DMS153 treated with DMSO at 0.1 percent for 48 hours (cell line): ENCODE data around the gene PNPT1.
"Not testable (repeated sequence)": the region's sequence is repeated elsewhere in the genome, so short reads cannot be mapped to it uniquely, and the experiment has no call there.

ENCODE experiments used
- DNase-seq: peaks from one replicate; lab custom pipeline; 2025; ENCODE audit not compliant: unreplicated experiment; lab: John Stamatoyannopoulos, UW

Gene PNPT1

GRCh38 chr2:55693181-55694125 lies at the start of gene PNPT1:
Gene PNPT1 (minus strand): TSS chr2:55693844. CDS start chr2:55693823, 21 bp downstream.
- peak; percentile 92 for DNase-seq

DNA sequence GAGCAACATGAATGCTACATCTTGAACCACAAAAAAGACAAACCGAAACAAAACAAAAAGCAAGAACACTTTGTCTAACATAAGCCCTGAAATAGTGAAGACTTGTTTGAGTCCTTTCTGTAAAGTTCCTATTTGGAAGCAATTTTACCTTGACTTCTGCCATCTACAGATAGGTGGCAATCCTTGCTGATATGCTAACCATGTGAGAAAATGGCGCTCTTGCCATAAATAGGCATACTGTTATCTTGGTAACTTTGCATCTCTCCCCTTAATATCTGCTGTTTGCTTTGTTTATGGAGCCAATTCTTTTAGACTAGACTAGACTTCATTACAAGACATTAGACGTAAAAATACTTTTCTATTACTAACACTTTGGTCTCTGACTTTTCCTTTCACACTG lies 49.4 kb upstream of the PNPT1 start:
- no peak for DNase-seq

DNA sequence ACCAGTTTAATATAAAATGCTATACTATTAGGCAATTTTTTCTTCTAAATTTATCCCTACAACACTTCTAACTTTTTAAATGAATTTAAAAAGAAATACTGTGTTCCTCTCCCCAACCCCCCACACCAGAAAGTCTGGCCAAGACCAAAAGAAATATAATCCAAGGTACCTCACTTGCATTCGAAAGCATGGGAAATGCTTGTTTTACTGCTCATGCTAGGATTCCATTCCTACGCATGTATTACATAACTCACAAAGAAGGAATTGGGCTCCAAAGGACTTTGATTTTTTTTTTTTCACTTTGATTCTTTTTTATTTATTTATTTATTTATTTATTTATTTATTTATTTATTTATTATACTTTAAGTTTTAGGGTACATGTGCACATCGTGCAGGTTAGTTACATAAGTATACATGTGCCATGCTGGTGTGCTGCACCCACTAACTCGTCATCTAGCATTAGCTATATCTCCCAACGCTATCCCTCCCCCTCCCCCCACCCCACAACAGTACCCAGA lies 42.4 kb upstream of the PNPT1 start:
- DNase-seq, result not testable (repeated sequence)

DNA sequence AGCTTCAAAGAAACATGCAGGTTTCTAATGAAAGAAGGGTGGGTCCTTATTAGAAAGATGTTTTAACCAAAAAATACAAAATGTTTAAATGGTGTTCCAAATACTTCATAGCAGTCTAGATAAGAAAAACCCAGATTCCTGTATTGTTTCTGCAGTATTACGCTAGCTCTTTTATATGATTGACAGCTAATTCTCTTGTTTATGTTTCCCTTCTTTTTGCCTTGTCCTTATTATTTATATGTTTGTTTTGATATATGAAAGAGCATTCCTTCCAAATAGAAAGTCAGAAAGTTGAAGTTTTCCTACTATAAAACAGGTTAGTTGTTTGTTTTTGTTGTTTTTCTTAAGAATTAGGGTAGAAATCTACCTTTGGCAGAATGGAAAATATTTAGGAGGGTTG lies 41.1 kb upstream of the PNPT1 start:
- no peak for DNase-seq

DNA sequence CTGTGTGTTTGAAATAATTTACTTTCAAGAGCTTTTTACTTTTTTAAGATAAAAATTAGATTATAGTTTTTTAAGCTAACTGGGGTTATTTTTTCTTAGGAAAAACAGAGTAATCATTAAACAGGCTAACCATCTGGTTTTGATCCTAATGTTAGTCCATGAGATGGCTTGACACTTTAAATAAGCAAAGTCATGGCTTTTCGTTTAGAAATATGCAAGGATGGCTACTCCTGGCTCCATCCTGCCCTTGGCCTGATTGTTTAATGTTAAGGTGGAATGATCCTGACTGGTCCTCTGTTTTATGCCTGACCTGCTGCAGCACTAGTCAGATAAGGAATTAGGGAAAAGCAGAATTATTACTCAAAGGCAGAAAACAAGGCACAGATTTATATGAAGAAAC lies 39.7 kb upstream of the PNPT1 start:
- no peak for DNase-seq

DNA sequence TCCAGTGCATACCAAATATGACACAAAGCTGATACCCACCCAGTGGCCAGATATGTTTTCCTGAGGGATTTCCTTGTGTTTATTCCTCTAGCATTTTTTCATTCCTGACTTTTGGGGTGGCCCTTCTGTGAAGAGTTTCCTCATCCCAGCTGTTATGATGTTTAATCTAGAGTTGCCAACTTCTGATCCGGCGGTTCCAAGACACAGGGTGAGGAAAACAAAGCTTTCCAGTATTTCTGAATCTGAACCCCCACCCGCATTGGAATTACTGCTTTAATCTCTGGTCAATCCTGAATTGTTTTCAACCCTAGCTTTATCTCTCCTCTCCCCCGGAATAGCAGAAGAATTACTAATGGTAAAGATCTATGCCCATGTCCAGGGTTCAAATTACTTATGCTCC lies 39.2 kb upstream of the PNPT1 start:
- no peak for DNase-seq

DNA sequence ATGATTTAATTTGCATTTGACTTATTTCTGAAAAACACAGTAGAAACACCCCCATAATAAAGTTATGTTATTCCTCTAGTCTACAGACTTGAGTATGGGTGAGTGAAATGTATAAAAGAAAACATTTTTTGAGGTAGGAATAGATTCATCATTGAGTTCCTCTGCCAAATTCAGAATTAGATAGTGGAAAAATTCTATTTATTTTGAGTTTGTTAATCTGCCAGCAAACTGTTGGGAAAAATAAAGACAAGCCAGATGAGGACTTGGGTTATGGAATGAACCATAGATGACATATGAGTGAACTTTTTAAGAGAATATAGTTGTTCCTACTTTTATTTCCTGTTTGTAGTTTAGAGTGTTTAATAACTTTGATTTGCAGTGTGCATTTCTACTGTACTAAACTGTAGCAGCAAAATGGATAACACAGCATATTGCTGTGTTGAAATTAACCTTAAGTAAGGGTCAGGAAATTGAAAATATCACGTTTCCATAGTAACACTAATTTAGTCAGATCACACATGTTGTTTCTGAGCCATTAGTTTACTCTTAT lies 35.6 kb upstream of the PNPT1 start:
- DNase-seq, result no peak

DNA sequence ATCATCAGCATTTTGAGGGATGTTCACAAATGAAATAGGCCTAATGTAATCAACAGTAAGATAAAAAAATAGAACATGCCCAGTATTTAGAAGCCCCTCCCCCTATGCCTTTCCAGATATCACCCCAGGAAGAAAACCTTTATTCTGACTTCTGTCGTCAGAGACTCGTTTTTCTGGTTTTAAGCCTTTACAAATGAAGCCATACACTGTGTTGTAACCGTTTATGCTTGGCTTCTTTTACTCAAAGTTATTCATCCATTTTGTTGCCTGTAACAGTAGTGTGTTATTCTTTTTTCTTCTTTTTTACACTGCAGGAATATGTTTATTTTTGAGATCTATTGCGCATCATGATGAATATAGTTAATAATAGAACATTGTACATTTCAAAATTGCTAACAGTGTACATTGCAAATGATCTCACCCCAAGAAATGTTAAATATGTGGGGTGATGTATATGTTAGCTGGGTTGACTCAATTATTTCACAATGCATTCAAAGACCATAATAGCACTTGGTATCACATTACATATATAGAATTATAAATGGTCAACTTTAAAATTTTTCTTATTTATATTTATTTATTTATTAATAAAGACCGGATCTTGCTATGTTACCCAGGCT lies 28.1 kb upstream of the PNPT1 start:
- DNase-seq, result no peak

DNA sequence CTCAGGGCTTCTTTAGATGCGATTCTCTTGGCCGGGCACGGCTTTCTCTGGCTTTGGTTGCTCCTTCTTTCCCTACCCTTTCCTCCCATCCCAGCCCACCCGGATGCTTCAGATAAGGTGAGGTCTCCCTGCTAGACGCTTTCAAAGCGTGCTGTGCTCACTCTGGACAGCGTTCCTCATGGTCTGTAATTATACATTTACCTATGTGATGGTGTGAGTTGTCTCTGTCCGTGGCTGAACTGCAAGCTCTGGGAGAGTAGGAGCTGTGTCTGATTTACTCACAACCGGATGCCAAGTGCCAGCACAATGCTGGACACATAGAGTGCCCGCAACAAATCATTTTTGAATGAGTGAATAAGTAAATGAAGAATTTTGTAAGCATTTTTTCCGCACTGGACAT lies 26.8 kb upstream of the PNPT1 start:
- DNase-seq, result no peak

DNA sequence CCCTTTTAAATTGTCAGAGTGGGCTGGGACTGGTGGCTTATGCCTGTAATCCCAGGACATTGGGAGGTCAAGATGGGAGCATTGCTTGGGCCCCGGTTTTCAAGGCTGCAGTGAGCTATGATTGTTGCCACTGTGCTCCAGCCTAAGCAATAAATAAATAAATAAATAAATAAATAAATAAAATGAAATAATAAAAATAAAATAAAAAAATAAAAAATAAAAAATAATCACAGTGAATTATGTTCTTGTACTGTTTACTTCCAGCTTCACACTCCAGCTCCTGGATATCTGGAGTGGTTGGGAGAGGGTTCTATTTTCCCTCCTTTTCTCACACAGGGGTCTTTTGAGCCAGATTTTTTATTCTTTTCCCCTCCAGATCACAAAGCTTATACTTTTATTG lies 26.2 kb upstream of the PNPT1 start:
- DNase-seq, result no peak

DNA sequence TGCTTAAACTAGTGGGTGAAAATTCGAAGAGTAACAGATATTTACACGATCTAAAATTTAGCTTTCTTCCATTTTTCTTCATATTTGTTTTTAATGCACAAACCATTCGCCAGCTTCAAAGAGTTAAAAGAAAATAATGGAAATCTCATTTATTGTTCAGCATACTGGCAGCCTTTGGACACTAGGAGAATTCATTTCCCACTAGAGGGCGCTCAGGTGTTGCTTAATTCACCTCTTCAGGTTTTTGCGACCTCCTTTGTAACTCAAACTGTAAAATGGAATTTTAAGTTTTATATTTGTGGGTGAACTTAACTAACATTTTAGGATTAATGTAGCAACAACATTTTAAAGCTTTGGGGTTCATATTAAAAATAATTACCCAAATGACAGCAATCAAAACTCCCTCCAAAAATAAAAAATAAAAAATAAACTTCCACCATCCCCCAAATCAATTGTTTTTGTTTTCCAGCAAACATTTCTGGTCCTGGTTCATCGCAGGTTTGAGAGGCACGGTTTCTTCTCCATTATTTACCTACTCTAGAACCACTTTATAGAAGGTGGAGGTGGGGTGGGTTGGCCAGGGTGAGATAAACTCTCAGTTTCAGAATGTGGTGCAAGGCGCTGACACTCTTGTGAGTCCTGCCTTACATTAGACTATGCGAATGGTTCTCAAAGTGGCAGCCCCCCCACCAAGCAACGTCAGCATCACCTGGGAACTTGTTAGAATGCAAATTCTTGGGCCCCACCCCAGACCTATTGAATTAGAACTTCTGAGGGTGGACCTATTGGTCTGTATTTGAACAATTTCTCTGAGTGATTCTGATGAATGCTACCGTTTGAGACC lies 24.7 kb upstream of the PNPT1 start:
- DNase-seq, result peak; percentile 68

DNA sequence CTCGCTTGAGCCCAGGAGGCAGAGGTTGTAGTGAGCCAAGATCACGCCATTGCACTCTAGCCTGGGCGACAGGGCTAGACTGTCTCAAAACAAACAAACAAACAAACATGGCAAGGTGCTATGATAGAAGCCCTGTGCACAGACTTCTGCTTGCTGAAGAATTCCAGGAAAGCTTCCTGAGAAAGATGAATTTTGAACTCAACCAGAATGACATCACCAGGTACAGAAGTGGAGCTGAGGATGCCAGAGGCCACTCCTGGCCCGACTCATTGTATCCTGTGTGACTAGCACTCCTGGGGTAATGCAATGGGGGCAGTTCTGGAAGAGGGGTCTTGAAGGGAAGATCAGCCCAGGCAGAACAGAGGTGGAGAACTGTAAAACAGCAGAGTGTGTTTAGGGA lies 22.0 kb upstream of the PNPT1 start:
- DNase-seq, result no peak

GRCh38 chr2:55715178-55715577 lies 21.5 kb upstream of the PNPT1 start:
- not testable (repeated sequence) for DNase-seq

DNA sequence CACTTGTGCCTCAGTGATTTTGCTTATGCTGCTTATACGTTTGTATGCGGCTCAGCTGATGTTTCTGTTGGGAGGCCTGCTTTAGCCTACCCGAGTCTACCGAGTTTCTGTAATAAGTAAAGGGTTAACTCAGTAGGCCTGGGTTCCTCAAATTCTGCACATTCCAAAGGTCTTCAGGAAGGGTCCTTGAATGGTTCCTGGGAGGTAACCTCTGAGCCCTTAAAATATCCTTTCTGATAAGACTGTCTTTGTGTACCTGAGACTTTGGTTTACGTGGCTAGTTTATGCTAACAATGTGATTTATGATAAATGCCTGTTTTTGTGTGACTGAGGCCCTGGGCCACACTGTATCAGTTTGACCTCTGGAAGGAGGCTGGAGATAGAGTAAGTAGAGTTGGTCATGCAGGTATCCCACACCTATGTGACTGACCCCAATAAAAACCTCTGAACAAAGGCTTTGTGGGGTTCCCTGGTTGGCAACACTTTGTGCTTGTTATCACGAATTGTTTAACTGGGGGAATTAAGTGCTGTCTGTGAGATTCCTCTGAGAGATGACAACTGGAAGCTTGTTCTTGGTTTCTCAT lies 18.9 kb upstream of the PNPT1 start:
- no peak for DNase-seq

DNA sequence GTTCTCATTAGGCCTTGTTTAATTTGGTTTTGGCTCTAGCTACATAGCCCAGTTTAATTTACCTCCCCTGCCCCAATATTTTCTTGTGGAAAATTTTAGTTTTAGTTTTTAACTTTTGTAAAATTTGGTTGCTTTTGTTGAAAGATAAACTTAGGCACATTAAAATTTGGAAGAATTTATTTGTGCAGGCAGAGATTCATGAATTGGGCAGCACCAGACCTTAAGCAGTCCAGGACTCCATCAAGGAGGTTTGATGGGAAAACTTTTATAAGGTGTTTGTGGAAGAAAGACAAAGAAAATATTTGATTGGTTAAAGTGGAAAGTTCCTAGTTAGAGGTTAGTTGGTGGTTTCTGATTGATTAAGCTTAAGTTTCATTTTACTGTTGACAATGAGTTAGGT lies 16.4 kb upstream of the PNPT1 start:
- no peak for DNase-seq

DNA sequence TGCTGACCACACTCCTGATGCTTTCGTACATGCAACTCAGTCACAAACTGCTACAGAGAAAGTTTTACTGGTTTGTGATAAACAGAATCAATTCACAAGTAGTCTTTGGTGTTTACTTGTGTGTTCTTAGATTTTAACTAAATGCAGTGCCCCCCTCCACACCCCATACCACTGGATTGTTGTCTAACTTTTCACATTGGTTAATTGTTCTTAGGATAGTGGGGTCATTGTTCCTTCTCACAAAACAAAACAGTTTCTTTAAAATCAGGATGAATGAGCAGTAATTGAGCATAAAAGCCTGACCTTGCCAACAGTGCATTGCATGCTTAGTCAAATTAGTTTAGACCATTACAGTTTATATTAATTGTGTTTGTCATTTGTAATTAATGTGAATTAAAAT lies 14.1 kb upstream of the PNPT1 start:
- DNase-seq, result no peak

DNA sequence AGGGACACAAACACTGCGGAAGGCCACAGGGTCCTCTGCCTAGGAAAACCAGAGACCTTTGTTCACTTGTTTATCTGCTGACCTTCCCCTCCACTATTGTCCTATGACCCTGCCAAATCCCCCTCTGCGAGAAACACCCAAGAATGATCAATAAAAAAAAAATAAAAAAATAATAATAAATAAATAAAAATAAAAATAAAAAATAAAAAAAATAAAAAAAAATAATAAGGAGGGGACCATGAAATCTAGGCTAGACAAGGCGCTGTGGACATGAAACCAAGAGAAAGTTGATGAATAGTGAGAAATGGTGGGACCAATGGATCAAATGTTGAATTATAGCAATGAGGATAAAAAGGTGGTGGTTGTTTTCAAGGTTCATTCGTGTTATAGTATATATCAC lies 12.6 kb upstream of the PNPT1 start:
- DNase-seq, result not testable (repeated sequence)

GRCh38 chr2:55705027-55705653 lies 11.5 kb upstream of the PNPT1 start:
- no peak for DNase-seq

DNA sequence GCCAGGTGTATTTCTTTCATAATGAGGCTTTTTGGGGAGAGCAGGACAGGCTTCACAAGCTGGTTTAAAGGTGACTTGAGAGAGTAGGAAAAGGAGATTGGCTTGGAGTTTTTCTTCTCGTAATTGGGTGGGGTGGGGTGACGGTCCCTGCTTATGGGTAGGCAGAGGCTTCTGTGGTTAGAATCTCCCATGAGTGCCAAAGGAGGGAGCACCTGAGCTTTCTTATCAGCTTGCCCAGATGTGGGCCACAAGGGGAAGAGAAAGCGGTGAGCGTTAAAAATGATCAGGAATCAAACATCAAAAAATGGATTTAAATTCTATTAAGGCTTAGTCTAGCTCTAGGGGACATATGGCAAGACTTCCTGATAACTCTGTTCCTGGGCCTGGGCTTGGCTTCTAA lies 9.7 kb upstream of the PNPT1 start:
- no peak for DNase-seq

GRCh38 chr2:55692740-55693139 lies 904 bp downstream of the PNPT1 start:
- DNase-seq, result not testable (repeated sequence)
